ENCODE measurements around the gene P2RX6.

GRCh38 chr22:20988573-20989322, 26.2 kb upstream of the P2RX6 start:
- TF ChIP-seq EZH2 (IDR thresholded peaks at IDR 0.05; ENCODE audit: borderline replicate concordance) (no peak), CTCF (IDR thresholded peaks at IDR 0.05; ENCODE audit: poor library complexity) (no peak), EZH2phosphoT487 (IDR thresholded peaks at IDR 0.05; ENCODE audit: low read depth, severe bottlenecking, unreplicated experiment) (no peak)

Data from hepatocyte (in vitro differentiated cells).